GM23338 (cell line): ENCODE measurements around the gene SPECC1. TPM values are rescaled to one million over a fixed set of nuclear protein-coding genes. Genes with fewer than 3 reads are reported as not detected.
"Not testable (repeated sequence)": the region's sequence is repeated elsewhere in the genome, so short reads cannot be mapped to it uniquely, and the experiment has no call there.

ENCODE experiments used
- ATAC-seq: fragments of 200-7000 bp; cut with Tn5 transposase; 3 replicates; pipeline ENCODE4 v1.9.1; 2020
- DNase-seq: peaks from one replicate; pipeline ENCODE4 v3.0.0-alpha.2; 2015; ENCODE audit warnings: low spot score
- H2AFZ ChIP-seq: fragments of 200-600 bp; sonication (generic); 2 replicates; pipeline ENCODE4 v1.8.0; 2016; ENCODE audit warnings: antibody characterized with exemption, mild to moderate bottlenecking, moderate library complexity
- H3F3A ChIP-seq: fragments of 200-600 bp; sonication (generic); replicated peaks from 2 replicates; pipeline ENCODE4 v1.8.0; 2017; ENCODE audit warnings: antibody characterized with exemption, mixed run types, low read depth
- H3K27ac ChIP-seq: fragments of 200-600 bp; sonication (generic); 2 replicates; pipeline ENCODE4 v1.6.1; 2016; ENCODE audit warnings: low read depth
- H3K27me3 ChIP-seq: fragments of 200-600 bp; sonication (generic); 2 replicates; pipeline ENCODE4 v1.8.0; 2016; ENCODE audit warnings: mild to moderate bottlenecking, mixed run types, moderate library complexity; ENCODE audit not compliant: insufficient read depth
- H3K36me3 ChIP-seq: fragments of 200-600 bp; sonication (generic); 2 replicates; pipeline ENCODE4 v1.8.0; 2016; ENCODE audit warnings: mild to moderate bottlenecking; ENCODE audit not compliant: insufficient read depth
- H3K4me1 ChIP-seq: fragments of 200-600 bp; sonication (generic); 2 replicates; pipeline ENCODE4 v1.8.0; 2016; ENCODE audit warnings: mild to moderate bottlenecking, moderate library complexity; ENCODE audit not compliant: insufficient read depth
- H3K4me2 ChIP-seq: fragments of 200-600 bp; sonication (generic); 2 replicates; pipeline ENCODE4 v1.7.1; 2017; ENCODE audit warnings: mixed run types
- H3K4me3 ChIP-seq: fragments of 200-600 bp; sonication (generic); 2 replicates; pipeline ENCODE4 v1.6.1; 2016; ENCODE audit warnings: mixed run types
- H3K79me2 ChIP-seq: fragments of 200-600 bp; sonication (generic); replicated peaks from 2 replicates; pipeline ENCODE4 v1.8.0; 2017; ENCODE audit warnings: mild to moderate bottlenecking; ENCODE audit not compliant: insufficient read depth
- H3K9me2 ChIP-seq: fragments of 200-600 bp; sonication (generic); 2 replicates; pipeline ENCODE4 v1.8.0; 2017; ENCODE audit not compliant: insufficient read depth
- H4K20me1 ChIP-seq: fragments of 200-600 bp; sonication (generic); replicated peaks from 2 replicates; pipeline ENCODE4 v1.8.0; 2017; ENCODE audit warnings: mild to moderate bottlenecking; ENCODE audit not compliant: insufficient read depth
- H3K27ac Mint-ChIP-seq: 2 replicates; pipeline ENCODE4 v1.8.0; 2020; ENCODE audit warnings: inconsistent platforms, mild to moderate bottlenecking, moderate library complexity, mixed read lengths
- H3K27me3 Mint-ChIP-seq: 3 replicates; pipeline ENCODE4 v1.8.0; 2022; ENCODE audit warnings: low read depth, mild to moderate bottlenecking, moderate library complexity, mixed read lengths, inconsistent platforms; ENCODE audit not compliant: insufficient read depth, poor library complexity
- H3K36me3 Mint-ChIP-seq: 3 replicates; pipeline ENCODE4 v1.8.0; 2021; ENCODE audit warnings: low read depth, mild to moderate bottlenecking, inconsistent platforms, moderate library complexity, mixed read lengths
- H3K4me1 Mint-ChIP-seq: 3 replicates; pipeline ENCODE4 v1.8.0; 2020; ENCODE audit warnings: mild to moderate bottlenecking, inconsistent platforms, mixed read lengths
- H3K4me3 Mint-ChIP-seq: 3 replicates; pipeline ENCODE4 v1.8.0; 2021; ENCODE audit warnings: moderate library complexity, mild to moderate bottlenecking, inconsistent platforms, mixed read lengths
- H3K9me3 Mint-ChIP-seq: 3 replicates; pipeline ENCODE4 v1.8.0; 2020; ENCODE audit warnings: moderate library complexity, mild to moderate bottlenecking, inconsistent platforms, mixed read lengths
- CREB1 ChIP-seq: fragments of 250-450 bp; sonication (Bioruptor Pico); IDR thresholded peaks from 2 replicates; pipeline ENCODE4 v1.5.0; 2020; ENCODE audit warnings: low read depth, mild to moderate bottlenecking, moderate library complexity
- EZH2 ChIP-seq: fragments of 200-600 bp; sonication (generic); IDR thresholded peaks from one replicate; pipeline ENCODE4 v1.8.0; 2017; ENCODE audit warnings: antibody characterized with exemption, mild to moderate bottlenecking, low read depth; ENCODE audit not compliant: unreplicated experiment
- EZH2phosphoT487 ChIP-seq: fragments of 200-600 bp; sonication (generic); IDR thresholded peaks from one replicate; pipeline ENCODE4 v1.8.1; 2018; ENCODE audit warnings: antibody characterized with exemption; ENCODE audit not compliant: unreplicated experiment
- JUNB ChIP-seq: IDR thresholded peaks from one replicate; pipeline ENCODE4 v1.6.1; 2016; ENCODE audit warnings: antibody characterized with exemption; ENCODE audit not compliant: unreplicated experiment
- NANOG ChIP-seq: IDR thresholded peaks from 2 replicates; pipeline ENCODE4 v1.6.1; 2016; ENCODE audit warnings: antibody characterized with exemption, borderline replicate concordance
- POLR2AphosphoS5 ChIP-seq: IDR thresholded peaks from 2 replicates; pipeline ENCODE4 v1.6.1; 2016; ENCODE audit warnings: antibody characterized with exemption, low read depth
- STAT1 ChIP-seq: IDR thresholded peaks from one replicate; pipeline ENCODE4 v1.6.1; 2016; ENCODE audit warnings: antibody characterized with exemption; ENCODE audit not compliant: unreplicated experiment
- ZNF114 ChIP-seq: fragments of 250-450 bp; sonication (Bioruptor Pico); IDR thresholded peaks from 2 replicates; pipeline ENCODE4 v1.5.0; 2020; ENCODE audit warnings: mild to moderate bottlenecking, moderate library complexity
- ZNF331 ChIP-seq: fragments of 250-450 bp; sonication (Bioruptor Pico); IDR thresholded peaks from 2 replicates; pipeline ENCODE4 v1.5.0; 2020; ENCODE audit warnings: low read depth, mild to moderate bottlenecking, moderate library complexity
- ZNF462 ChIP-seq: fragments of 250-450 bp; sonication (Bioruptor Pico); IDR thresholded peaks from 2 replicates; pipeline ENCODE4 v1.5.0; 2020; ENCODE audit warnings: mild to moderate bottlenecking, moderate library complexity
- polyA plus RNA-seq: library from polyadenylated mRNA; unstranded; fragments of >200 nt; fragmentation: Nextera tagmentation; extraction: Ambion mirVana; gene quantifications from 2 replicates; pipeline ENCODE4 v1.2.1, GENCODE V29; 2016
- total RNA-seq: library from RNA; depleted of rRNA; stranded (reverse); fragments of >200 nt; shearing (Covaris generic); gene quantifications from 2 replicates; pipeline ENCODE4 v1.2.3, GENCODE V29; 2014

SPECC1 gene
- total and polyA plus RNA-seq, 2 experiments from 2014 or later = 42.6 to 101 TPM

- TF ChIP-seq EZH2 = no peak
- TF ChIP-seq NANOG = no peak
- TF ChIP-seq EZH2phosphoT487 = no peak
- no peak for TF ChIP-seq CREB1
Observed at GRCh38 chr17:20033415-20033814, 24.3 kb downstream of the SPECC1 start (continued).

DNA sequence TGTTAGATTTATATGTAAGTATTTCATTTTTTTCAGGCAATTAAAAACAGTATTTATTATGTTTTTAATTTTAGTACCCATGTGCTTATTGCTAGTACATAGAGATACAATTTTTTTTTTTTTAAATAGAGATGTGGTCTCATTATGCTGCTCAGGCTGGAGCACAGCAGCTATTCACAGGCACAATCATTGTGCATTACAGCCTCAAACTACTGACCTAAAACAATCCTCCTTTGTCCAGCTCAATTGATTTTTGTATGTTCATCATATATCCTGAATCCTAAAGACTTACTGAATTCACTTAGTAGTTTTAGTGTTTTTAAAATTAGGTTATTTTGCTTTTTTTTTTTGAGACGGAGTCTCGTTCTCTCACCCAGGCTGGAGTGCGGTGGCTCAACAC is 26.3 kb downstream of the SPECC1 start:
- Mint-ChIP-seq H3K9me3 (no peaks in the 10 kb centered on the region), H3K4me1 (peaks cover 3% of the 10 kb centered on the region; the same call in 1 of the 3 replicates), H3K36me3 (no peaks in the 10 kb centered on the region), H3K27ac (no peak overlapping the region), H3K27me3 (no peaks in the 10 kb centered on the region), H3K4me3 (no peak overlapping the region)
- TF ChIP-seq ZNF114 (CRISPR knock-in tag) (no peak), ZNF331 (CRISPR knock-in tag) (no peak), JUNB (no peak)
- Histone ChIP-seq H4K20me1 (no peaks in the 10 kb centered on the region), H3K4me1 (no peaks in the 10 kb centered on the region), H2AFZ (no peak overlapping the region), H3K27ac (no peak overlapping the region), H3K9me2 (no peaks in the 10 kb centered on the region), H3F3A (no peaks in the 10 kb centered on the region), H3K36me3 (no peaks in the 10 kb centered on the region), H3K4me3 (no peak overlapping the region), H3K79me2 (no peaks in the 10 kb centered on the region), H3K27me3 (no peaks in the 10 kb centered on the region), H3K4me2 (no peak overlapping the region)
- DNase-seq = no peak
- no peak for ATAC-seq

DNA sequence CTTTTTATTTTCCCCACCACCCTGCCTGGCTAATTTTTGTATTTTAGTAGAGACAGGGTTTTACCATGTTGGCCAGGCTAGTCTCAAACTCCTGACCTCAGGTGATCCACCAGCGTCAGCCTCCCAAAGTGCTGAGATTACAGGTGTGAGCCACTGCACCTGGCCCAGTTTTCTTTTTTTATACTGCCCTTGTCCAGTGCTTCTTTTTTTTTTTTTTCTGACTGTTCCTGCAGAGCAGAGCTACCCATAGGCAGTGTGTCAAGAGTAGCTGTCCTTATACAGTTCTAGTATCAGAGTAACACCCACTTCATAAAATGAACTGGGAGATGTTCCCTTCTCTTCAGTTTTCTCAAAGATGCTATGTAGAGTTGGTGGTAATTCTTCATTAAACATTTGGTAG is 28.1 kb downstream of the SPECC1 start:
- H3K4me2 ChIP-seq, H3K79me2 ChIP-seq, H3K27me3 ChIP-seq, H3K36me3 ChIP-seq, H4K20me1 ChIP-seq, H3K27me3 Mint-ChIP-seq, H2AFZ ChIP-seq, H3K4me3 ChIP-seq, H3K27ac Mint-ChIP-seq, H3K9me2 ChIP-seq, H3F3A ChIP-seq, H3K4me3 Mint-ChIP-seq, H3K9me3 Mint-ChIP-seq, H3K27ac ChIP-seq, H3K4me1 ChIP-seq, DNase-seq, ATAC-seq, H3K4me1 Mint-ChIP-seq, H3K36me3 Mint-ChIP-seq: not testable (repeated sequence)

DNA sequence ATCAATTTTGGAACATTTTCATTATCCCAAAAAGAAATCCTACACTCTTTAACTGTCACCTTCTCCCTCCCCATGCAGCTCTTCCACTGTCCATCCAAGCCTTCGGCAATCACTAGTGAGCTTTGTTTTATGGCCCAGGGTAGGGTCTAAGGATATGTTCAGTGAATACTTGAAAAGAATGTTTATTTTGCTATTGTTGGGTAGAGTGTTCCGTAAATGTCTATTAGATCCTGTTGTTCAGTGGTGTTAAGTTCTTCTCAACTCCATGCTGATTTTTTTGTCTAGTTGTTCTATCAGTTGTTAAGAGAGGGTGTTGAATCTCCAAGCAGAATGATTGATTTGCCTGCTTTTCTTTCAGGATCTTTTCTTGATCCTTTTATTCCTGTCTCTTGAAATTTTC is 29.9 kb downstream of the SPECC1 start:
- Mint-ChIP-seq H3K27me3 (no peaks in the 10 kb centered on the region), H3K9me3 (no peaks in the 10 kb centered on the region), H3K36me3 (no peaks in the 10 kb centered on the region), H3K27ac (no peak overlapping the region), H3K4me3 (no peak overlapping the region), H3K4me1 (no peaks in the 10 kb centered on the region)
- no peaks in the 10 kb centered on the region for H3K79me2 ChIP-seq
- no peaks in the 10 kb centered on the region for H3K4me1 ChIP-seq
- no peak overlapping the region for H3K4me2 ChIP-seq
- no peaks in the 10 kb centered on the region for H3K36me3 ChIP-seq
- no peak overlapping the region for H3K27ac ChIP-seq
- no peaks in the 10 kb centered on the region for H4K20me1 ChIP-seq
- H3K9me2 ChIP-seq = no peaks in the 10 kb centered on the region; the same call in 1 of the 2 replicates
- H3K27me3 ChIP-seq = no peaks in the 10 kb centered on the region
- no peak overlapping the region for H3K4me3 ChIP-seq
- H2AFZ ChIP-seq = no peak overlapping the region
- H3F3A ChIP-seq = no peaks in the 10 kb centered on the region
- ATAC-seq (no peak), DNase-seq (no peak)
- TF ChIP-seq ZNF462 (CRISPR knock-in tag) = no peak
- TF ChIP-seq POLR2AphosphoS5 = no peak
- TF ChIP-seq STAT1 = no peak
- TF ChIP-seq JUNB = no peak
- no peak for TF ChIP-seq EZH2phosphoT487
- no peak for TF ChIP-seq ZNF331 (CRISPR knock-in tag)
